ENCODE data around the gene CSK. TPM values are rescaled to one million over a fixed set of nuclear protein-coding genes. Genes with fewer than 3 reads are reported as not detected.

Gene CSK
- total RNA-seq, 1 experiment from 2014 or later = 82.6 TPM

DNA sequence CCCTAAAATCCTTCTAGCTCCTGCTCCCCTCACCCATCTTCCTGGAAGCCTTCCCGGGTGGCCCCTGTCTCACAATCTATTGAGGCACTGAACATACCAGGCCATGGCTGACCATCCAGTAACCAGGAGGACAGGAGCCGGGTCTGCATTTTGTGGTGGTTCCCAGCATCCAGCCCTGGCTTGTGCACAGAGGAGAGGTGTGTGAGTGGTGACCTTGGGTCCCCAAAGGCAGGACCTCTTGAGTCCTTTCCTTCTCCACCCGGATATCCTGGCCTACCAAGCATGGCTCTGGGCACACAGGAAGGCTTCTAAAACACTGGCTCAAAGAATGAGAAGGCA is 7.8 kb downstream of the CSK start:
- DNase-seq = no peak
- BruUV-seq (replicated peaks) = no TSS peak
- intact Hi-C loops (cut with micrococcal nuclease; ENCODE audit: unreplicated experiment) = no loop called here
- Mint-ChIP-seq H3K36me3 (ENCODE audit: insufficient read depth, unreplicated experiment) (peaks cover 3% of the 10 kb centered on the region), H3K9me3 (ENCODE audit: low read depth, unreplicated experiment) (no peaks in the 10 kb centered on the region), H3K27me3 (ENCODE audit: unreplicated experiment) (no peaks in the 10 kb centered on the region), H3K4me1 (ENCODE audit: low read depth, unreplicated experiment) (peaks cover 44% of the 10 kb centered on the region), H3K27ac (ENCODE audit: unreplicated experiment) (no peak overlapping the region), H3K4me3 (ENCODE audit: low read depth, unreplicated experiment) (no peak overlapping the region)
- TF ChIP-seq, protein P1, sequence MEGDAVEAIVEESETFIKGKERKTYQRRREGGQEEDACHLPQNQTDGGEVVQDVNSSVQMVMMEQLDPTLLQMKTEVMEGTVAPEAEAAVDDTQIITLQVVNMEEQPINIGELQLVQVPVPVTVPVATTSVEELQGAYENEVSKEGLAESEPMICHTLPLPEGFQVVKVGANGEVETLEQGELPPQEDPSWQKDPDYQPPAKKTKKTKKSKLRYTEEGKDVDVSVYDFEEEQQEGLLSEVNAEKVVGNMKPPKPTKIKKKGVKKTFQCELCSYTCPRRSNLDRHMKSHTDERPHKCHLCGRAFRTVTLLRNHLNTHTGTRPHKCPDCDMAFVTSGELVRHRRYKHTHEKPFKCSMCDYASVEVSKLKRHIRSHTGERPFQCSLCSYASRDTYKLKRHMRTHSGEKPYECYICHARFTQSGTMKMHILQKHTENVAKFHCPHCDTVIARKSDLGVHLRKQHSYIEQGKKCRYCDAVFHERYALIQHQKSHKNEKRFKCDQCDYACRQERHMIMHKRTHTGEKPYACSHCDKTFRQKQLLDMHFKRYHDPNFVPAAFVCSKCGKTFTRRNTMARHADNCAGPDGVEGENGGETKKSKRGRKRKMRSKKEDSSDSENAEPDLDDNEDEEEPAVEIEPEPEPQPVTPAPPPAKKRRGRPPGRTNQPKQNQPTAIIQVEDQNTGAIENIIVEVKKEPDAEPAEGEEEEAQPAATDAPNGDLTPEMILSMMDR (IDR thresholded peaks at IDR 0.05; ENCODE audit: unreplicated experiment) = no peak
- CTCF ChIA-PET = interaction anchor here (0.6 to 1.7 kb wide), 6 partner anchors 10 to 148 kb away, joined by 3 to 6 read pairs (median 3); partner anchors contain the start of gene CYP1A1

DNA sequence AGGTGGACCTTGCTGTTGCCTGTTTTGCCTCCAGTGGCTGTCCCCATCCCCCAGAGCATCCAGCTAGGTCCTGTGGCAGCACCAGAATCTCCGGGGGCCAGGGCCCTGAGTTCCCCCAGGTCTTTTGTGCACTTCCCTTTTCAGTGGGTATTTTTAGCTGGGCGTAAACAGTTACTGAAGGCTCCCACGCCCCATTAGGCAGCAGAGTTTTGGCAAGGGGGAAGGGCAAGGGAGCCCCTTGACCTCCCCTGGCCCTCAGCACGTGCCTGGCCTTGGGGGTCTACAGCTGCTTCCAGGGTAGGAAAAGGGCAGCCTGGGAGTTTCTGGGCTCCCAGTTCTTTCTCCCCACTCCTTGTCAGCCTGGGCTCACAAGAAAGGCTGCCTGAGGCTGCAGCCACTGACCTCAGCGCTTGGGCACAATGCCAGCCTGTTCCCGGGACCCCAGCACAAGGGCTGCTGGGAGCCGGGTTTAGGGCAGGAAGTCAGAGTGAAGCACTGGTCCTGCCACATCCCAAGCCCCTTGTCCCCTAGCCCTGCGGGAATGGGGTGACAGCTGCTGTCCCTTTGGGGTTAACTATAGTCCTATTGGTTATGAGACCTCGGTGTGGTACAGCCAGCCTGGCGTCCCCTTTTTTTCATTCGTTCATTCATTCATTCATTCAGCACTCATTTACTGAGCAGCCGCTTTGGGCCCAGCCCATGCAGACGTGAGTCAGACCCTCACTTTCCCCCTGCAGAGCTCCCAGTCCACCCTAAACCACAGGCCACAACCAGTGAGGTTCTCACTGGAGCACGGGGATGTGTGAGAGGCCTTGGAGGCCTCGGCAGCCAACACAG is 8.4 kb downstream of the CSK start:
- CTCF ChIA-PET = interaction anchor here (0.6 to 1.7 kb wide), 4 partner anchors 10 to 75 kb away, joined by 3 to 6 read pairs (median 3); no protein-coding TSS in a partner anchor
- H3K27ac Mint-ChIP-seq (ENCODE audit: unreplicated experiment) = no peak overlapping the region

DNA sequence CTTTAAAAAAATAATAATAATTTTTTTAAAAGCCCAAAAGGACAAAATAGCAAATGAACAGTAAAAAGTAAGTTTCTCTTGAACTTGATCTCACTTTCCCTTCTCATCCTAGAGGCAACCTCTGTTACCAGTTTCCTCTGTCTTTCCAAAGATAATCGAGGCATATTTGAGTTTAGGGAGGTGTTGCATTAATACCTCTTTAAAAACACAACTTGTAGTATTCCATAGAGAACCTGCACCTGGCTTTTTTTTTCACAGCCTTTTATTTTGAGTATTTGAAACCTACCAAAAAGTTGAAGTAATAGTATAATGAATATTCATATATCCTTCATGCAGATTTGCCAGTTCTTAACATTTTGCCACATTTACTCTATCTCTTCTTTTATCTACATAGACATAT is 9.1 kb downstream of the CSK start:
- no peaks in the 10 kb centered on the region for H3K27me3 Mint-ChIP-seq (ENCODE audit: unreplicated experiment)
- DNase-seq = no peak
- H3K27ac Mint-ChIP-seq (ENCODE audit: unreplicated experiment) = no peak overlapping the region
- BruUV-seq (replicated peaks) = no TSS peak
- TF ChIP-seq, protein P1 (IDR thresholded peaks at IDR 0.05; ENCODE audit: unreplicated experiment) = no peak
- H3K4me3 Mint-ChIP-seq (ENCODE audit: low read depth, unreplicated experiment) = no peak overlapping the region
- peaks cover 6% of the 10 kb centered on the region for H3K36me3 Mint-ChIP-seq (ENCODE audit: insufficient read depth, unreplicated experiment)
- CTCF ChIA-PET = no interaction called here
- H3K9me3 Mint-ChIP-seq (ENCODE audit: low read depth, unreplicated experiment) = no peaks in the 10 kb centered on the region
- H3K4me1 Mint-ChIP-seq (ENCODE audit: low read depth, unreplicated experiment) = peaks cover 36% of the 10 kb centered on the region
- intact Hi-C loops (cut with micrococcal nuclease; ENCODE audit: unreplicated experiment) = no loop called here

More for the DNA sequence above, 8.4 kb downstream of the CSK start:
- Mint-ChIP-seq H3K9me3 (ENCODE audit: low read depth, unreplicated experiment) (no peaks in the 10 kb centered on the region), H3K36me3 (ENCODE audit: insufficient read depth, unreplicated experiment) (peaks cover 4% of the 10 kb centered on the region), H3K4me3 (ENCODE audit: low read depth, unreplicated experiment) (no peak overlapping the region), H3K27me3 (ENCODE audit: unreplicated experiment) (no peaks in the 10 kb centered on the region), H3K4me1 (ENCODE audit: low read depth, unreplicated experiment) (peaks cover 38% of the 10 kb centered on the region)
- BruUV-seq (replicated peaks) = no TSS peak
- intact Hi-C loops (cut with micrococcal nuclease; ENCODE audit: unreplicated experiment) = no loop called here
- TF ChIP-seq, protein P1 (IDR thresholded peaks at IDR 0.05; ENCODE audit: unreplicated experiment) = no peak
- DNase-seq = peak; percentile 69

GRCh38 chr15:74791667-74792066 is 9.8 kb downstream of the CSK start:
- TF ChIP-seq, protein P1 (IDR thresholded peaks at IDR 0.05; ENCODE audit: unreplicated experiment) = no peak
- DNase-seq = no peak
- H3K27ac Mint-ChIP-seq (ENCODE audit: unreplicated experiment) = no peak overlapping the region
- intact Hi-C loops (cut with micrococcal nuclease; ENCODE audit: unreplicated experiment) = no loop called here
- H3K4me3 Mint-ChIP-seq (ENCODE audit: low read depth, unreplicated experiment) = no peak overlapping the region
- BruUV-seq (replicated peaks) = no TSS peak
- H3K4me1 Mint-ChIP-seq (ENCODE audit: low read depth, unreplicated experiment) = peaks cover 36% of the 10 kb centered on the region
- no peaks in the 10 kb centered on the region for H3K27me3 Mint-ChIP-seq (ENCODE audit: unreplicated experiment)
- CTCF ChIA-PET = interaction anchor here (0.6 kb wide), 1 partner anchor 64 kb away, joined by 7 read pairs; no protein-coding TSS in a partner anchor
- no peaks in the 10 kb centered on the region for H3K9me3 Mint-ChIP-seq (ENCODE audit: low read depth, unreplicated experiment)
- peaks cover 10% of the 10 kb centered on the region for H3K36me3 Mint-ChIP-seq (ENCODE audit: insufficient read depth, unreplicated experiment)

Data from Calu3 (cell line).